Occipital lobe (tissue), 3 donors: ENCODE measurements around the gene MKRN3. TPM values are rescaled to one million over a fixed set of nuclear protein-coding genes. Genes with fewer than 3 reads are reported as not detected.
"Not testable (repeated sequence)": the region's sequence is repeated elsewhere in the genome, so short reads cannot be mapped to it uniquely, and the experiment has no call there.

Source experiments
- DNase-seq: peaks from one replicate; lab custom pipeline; 2025; lab: John Stamatoyannopoulos, UW
- small RNA-seq: library from RNA; depleted of rRNA; stranded (forward); fragments of <200 nt; gene quantifications from one replicate; pipeline ENCODE3, GENCODE V24; 2014
- total RNA-seq: library from RNA; depleted of rRNA; stranded (reverse); fragments of >200 nt; gene quantifications from one replicate; pipeline ENCODE4 v1.2.3, GENCODE V29; 2014

MKRN3 gene
- total RNA-seq, 1 donor from 2014 or later: 25.7 TPM

- DNase-seq: no peak
Measured at GRCh38 chr15:23588268-23588667, 22.8 kb downstream of the MKRN3 start.

- no peak for DNase-seq
Measured at GRCh38 chr15:23589012-23589411, 23.5 kb downstream of the MKRN3 start.

- DNase-seq: no peak
Measured at GRCh38 chr15:23594252-23594770, 28.8 kb downstream of the MKRN3 start.

- no peak for DNase-seq
Measured at GRCh38 chr15:23595368-23595767, 29.9 kb downstream of the MKRN3 start.

- DNase-seq: no peak
Measured at GRCh38 chr15:23596736-23597135, 31.3 kb downstream of the MKRN3 start.

GRCh38 chr15:23597278-23597677 is 31.8 kb downstream of the MKRN3 start:
- DNase-seq: not testable (repeated sequence)

GRCh38 chr15:23599053-23599452 is 33.6 kb downstream of the MKRN3 start:
- DNase-seq: no peak

- no peak for DNase-seq
Measured at GRCh38 chr15:23602124-23602523, 36.6 kb downstream of the MKRN3 start.

GRCh38 chr15:23606226-23606625 is 40.8 kb downstream of the MKRN3 start:
- no peak for DNase-seq

GRCh38 chr15:23616536-23616935 is 51.1 kb downstream of the MKRN3 start:
- no peak for DNase-seq

Small RNA genes lying within 50 kb of the gene (small RNA-seq; reads per million reads assigned to genes)
- not detected for gene MIR4508

Other genes with a start within 250 kb of the MKRN3 start
- gene GOLGA6L26, start 231.5 kb upstream of the MKRN3 start, total RNA-seq: not detected
- not detected for gene GOLGA8S, start 210.9 kb upstream of the MKRN3 start, total RNA-seq
- gene GOLGA6L2, start 118.4 kb upstream of the MKRN3 start, total RNA-seq: not detected
- gene MAGEL2, start 82.2 kb downstream of the MKRN3 start, total RNA-seq: 1.7 TPM
- 76.4 TPM for gene NDN, start 121.6 kb downstream of the MKRN3 start, total RNA-seq